GM19324 (cell line): ENCODE data around the gene SVOPL.
"Not testable (repeated sequence)": the region's sequence is repeated elsewhere in the genome, so short reads cannot be mapped to it uniquely, and the experiment has no call there.

ENCODE experiments used
- ATAC-seq: cut with Tn5 transposase; IDR thresholded peaks from one replicate; pipeline ENCODE4 v1.9.1; 2021; ENCODE audit warnings: mild to moderate bottlenecking, moderate library complexity; ENCODE audit not compliant: unreplicated experiment, low FRiP score

SVOPL gene, protein sequence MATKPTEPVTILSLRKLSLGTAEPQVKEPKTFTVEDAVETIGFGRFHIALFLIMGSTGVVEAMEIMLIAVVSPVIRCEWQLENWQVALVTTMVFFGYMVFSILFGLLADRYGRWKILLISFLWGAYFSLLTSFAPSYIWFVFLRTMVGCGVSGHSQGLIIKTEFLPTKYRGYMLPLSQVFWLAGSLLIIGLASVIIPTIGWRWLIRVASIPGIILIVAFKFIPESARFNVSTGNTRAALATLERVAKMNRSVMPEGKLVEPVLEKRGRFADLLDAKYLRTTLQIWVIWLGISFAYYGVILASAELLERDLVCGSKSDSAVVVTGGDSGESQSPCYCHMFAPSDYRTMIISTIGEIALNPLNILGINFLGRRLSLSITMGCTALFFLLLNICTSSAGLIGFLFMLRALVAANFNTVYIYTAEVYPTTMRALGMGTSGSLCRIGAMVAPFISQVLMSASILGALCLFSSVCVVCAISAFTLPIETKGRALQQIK

DNA sequence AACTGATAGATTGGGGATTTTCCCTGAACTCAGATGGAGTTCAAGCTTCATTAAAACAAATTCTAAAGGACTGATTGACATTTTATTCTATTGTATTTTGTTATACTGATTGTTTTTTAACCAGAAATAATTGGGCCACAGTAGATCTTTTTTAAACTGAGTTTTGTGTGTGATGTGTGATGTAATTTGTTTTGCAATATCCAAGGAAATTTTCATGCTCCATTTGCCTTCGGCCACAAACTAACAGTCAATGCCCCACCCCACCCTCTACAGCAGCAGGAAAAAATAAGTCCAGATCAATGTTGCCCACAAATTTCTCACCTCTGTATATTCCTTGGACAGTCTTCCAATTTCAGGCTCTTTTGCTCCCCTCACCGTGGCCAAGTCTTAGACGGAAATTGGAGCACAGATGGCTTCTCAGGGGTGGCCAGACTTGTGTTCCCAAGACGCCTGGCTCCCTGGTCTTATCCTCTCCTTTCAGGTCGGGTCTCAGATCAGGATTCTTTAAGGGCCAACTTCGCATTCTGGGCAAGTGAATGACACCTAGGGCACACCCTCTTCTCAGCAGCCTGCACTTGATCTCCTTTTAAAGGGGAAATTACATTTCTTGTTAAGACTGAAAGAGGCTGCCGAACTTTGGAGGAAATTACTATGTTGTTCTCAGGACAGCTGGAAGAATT is at the start of gene SVOPL:
Gene SVOPL, minus strand, starts transcription at position 506 of the 680 bp plus-strand sequence. CDS start 22,317 bp downstream, outside the sequence.
- no peak for ATAC-seq

- ATAC-seq: no peak
These were observed 49.3 kb upstream of the SVOPL start for GRCh38 chr7:138750473-138750872.

GRCh38 chr7:138749960-138750359 is 48.8 kb upstream of the SVOPL start:
- ATAC-seq: no peak

DNA sequence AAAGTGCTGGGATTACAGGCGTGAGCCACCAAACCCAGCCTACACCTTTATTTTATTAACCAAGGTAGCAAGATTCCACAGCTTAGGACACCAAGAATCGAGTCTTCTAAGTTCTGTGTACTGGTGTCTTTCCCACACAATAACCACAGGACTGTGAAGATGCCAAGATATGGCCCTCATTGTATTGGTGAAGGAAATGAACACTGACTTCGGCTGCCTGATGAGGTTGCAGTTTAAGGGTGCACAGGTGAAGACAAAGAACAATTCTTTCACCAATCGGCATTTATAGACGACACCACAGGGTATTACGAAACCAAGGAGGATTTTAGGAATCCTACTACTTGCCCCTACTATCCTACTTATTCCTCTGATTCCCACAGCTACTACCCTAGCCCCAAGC is 47.5 kb upstream of the SVOPL start:
- ATAC-seq: no peak

DNA sequence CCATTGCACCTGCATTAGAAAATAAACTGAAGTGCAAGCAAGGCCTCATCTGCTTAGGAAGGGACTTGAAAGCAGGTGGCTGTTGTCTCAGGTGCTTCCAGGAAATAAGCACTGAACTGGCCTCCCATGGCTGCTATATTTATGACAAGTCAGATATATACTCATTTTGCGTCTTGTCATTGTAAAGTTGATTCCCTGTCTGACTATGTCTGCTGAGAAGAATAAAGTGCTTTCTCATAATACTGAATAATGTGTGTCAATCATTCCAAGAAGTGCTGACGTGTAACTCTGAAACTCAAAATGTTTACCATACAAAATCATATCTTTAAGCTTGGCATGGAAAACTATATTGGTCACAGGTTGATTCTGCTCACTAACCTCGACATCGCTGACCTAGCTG is 44.9 kb upstream of the SVOPL start:
- ATAC-seq: no peak

DNA sequence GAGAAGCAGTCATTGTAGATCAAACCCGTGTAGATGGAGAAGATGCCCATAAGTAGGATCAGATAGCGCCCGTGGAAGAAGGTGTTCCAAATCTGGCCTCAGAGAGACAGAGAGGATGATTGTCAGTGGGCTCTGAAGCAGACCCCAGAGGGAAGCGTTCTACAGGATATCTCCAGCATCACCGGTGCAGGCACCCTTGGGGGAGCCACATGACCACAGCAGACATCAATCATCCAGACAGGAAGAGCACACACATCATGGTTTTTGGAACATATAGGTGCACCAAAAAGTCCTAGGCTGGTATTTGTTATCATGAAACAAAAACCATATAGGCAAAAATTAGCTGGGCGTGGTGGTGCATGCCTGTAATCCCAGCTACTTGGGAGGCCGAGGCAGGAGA is 44.0 kb upstream of the SVOPL start:
- ATAC-seq: no peak

DNA sequence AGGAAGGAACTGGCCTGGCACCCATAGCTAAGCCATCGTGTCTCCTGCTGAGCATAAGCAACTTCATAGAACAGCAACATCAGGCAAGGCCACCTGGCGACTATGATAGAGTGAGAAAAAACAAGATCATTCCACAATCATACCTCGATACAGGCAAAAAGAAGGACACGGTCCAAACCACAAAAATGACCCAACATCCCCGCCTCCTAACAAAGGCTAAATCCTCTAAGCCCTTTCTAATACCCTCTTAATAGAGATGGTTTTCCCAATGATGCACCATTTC is 40.2 kb upstream of the SVOPL start:
- no peak for ATAC-seq

GRCh38 chr7:138739859-138740258 is 38.7 kb upstream of the SVOPL start:
- ATAC-seq: no peak

- peak; percentile 73 for ATAC-seq
These were observed 37.6 kb upstream of the SVOPL start for GRCh38 chr7:138738551-138739335.

DNA sequence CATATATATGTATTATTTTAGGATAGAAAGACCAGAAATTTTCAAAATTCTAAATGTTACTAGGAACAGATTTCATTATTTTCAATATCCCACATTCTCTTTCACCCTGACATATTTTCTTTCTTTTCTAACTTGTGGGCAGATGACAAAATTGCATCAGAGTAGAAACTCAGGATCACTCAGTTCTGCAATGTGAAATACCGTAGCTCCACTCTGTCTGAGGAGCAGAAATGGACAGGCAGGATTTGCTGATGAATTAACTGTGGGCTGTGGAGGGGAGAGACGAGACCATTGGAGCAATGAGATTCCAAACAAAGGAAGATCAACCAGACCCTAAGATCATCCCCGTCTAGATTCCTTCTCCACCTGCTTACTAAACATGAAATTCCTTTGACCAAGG is 37.0 kb upstream of the SVOPL start:
- no peak for ATAC-seq

DNA sequence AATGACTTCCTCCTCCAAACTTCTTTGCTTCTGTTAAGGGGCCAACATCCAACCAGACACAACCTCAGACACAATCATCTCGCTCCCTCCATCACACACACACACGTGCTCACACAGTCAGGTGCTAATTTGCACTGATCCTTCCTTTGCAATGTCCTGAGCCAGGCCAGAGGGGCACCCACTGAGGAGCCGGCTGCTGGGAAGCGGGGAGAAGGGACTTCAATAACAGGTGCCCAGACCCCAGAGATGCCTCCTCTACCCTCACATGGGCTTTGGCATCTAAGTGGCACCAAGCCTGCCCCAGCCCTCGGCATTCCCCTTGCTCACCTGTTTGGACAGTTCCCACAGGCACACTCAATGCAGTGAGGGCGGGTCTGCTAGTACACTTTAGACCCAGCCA is 34.2 kb upstream of the SVOPL start:
- ATAC-seq: no peak

DNA sequence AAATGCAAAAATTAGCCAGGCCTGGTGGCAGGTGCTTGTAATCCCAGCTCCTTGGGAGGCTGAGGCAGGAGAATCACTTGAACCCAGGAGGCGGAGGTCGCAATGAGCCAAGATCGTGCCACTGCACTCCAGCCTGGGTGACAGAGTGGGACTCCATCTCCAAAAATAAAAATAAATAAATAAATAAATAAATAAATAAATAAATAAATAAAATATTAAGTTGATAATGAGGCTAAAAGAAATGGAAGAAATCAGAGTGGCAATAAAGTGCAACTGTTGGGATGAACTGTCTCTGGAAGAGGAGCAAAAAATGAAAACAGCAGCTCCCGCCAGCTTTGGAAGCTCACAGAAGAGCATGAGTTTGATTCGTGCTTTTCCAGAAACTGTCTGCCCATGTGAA is 30.6 kb upstream of the SVOPL start:
- not testable (repeated sequence) for ATAC-seq

GRCh38 chr7:138729444-138729843 is 28.3 kb upstream of the SVOPL start:
- ATAC-seq: no peak

DNA sequence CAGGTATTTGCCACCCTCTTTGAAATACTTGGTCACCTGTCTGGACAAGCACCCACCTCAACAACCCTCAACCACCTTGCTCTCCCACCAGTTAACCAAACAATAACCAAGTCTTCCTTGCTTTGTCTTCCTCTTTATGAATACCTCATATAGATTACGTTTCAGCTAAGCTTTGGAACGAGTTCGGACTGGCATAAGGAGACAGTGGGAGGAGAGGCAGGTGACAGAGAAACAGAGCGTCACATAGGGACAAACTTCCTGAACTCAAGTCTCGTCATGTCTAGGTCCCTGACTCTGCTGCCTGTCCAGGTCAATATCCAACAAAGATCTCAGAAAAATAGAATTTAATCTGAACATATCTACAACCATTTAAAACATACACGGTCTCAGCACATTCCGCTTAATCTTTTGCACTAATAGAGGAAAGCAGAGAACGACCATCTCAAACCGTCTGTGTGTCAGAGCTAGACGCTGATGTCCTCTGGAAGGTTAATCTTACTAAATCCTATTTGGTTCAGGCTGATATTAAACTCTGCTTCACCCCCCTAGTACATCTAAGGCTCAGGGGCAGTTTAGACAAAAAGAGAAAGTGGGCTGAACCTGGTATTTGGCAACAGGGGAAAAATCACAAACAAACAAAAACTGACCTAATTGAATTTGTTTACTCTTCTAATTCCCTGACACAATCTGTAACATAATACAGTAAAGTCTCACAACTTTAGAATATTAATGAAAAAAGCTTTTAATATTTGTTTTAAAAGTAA is 26.4 kb upstream of the SVOPL start:
- ATAC-seq: no peak

- no peak for ATAC-seq
These were observed 25.1 kb upstream of the SVOPL start for GRCh38 chr7:138726288-138726687.

- no peak for ATAC-seq
These were observed 19.1 kb upstream of the SVOPL start for GRCh38 chr7:138720286-138720685.

- no peak for ATAC-seq
These were observed 15.7 kb upstream of the SVOPL start for GRCh38 chr7:138716889-138717288.

- no peak for ATAC-seq
These were observed 12.0 kb upstream of the SVOPL start for GRCh38 chr7:138713191-138713590.

GRCh38 chr7:138712652-138713051 is 11.5 kb upstream of the SVOPL start:
- ATAC-seq: no peak

GRCh38 chr7:138710536-138711385 is 9.6 kb upstream of the SVOPL start:
- no peak for ATAC-seq
